HepG2 (cell line): ENCODE measurements around the gene AGT. TPM values are rescaled to one million over a fixed set of nuclear protein-coding genes. Genes with fewer than 3 reads are reported as not detected.
A peak's percentile ranks its signal among the peaks of the same experiment; 100 is the strongest.

Experiments
- ARHGAP35 ChIP-seq: sonication (generic); formaldehyde crosslinking; IDR thresholded peaks from 2 replicates; pipeline ENCODE4 v1.9.0; 2022; ENCODE audit warnings: mild to moderate bottlenecking, inconsistent platforms, moderate library complexity, missing genetic modification reagents, borderline replicate concordance
- MED13 ChIP-seq: sonication (generic); formaldehyde crosslinking; IDR thresholded peaks from 2 replicates; pipeline ENCODE4 v1.5.0; 2020; ENCODE audit warnings: missing genetic modification reagents
- MED8 ChIP-seq: sonication (generic); formaldehyde crosslinking; IDR thresholded peaks from 2 replicates; pipeline ENCODE4 v1.8.1; 2023; ENCODE audit warnings: mild to moderate bottlenecking, missing genetic modification reagents; ENCODE audit not compliant: insufficient replicate concordance
- SETDB1 ChIP-seq: sonication (generic); formaldehyde crosslinking; IDR thresholded peaks from 2 replicates; pipeline ENCODE4 v1.5.1; 2020; ENCODE audit warnings: missing genetic modification reagents, mild to moderate bottlenecking, borderline replicate concordance
- TAF15 ChIP-seq: fragments of 200-400 bp; formaldehyde crosslinking; IDR thresholded peaks from one replicate; pipeline ENCODE4 v1.6.1; 2018; ENCODE audit warnings: mild to moderate bottlenecking, low read depth, low read length; ENCODE audit not compliant: poor library complexity, severe bottlenecking
- TCF12 ChIP-seq, 2 experiments: fragments of 450-650 bp in 1 of 2; sonication (generic) in 1 of 2; formaldehyde crosslinking in 1 of 2; IDR thresholded peaks; 2 replicates each; pipeline versions ENCODE4 v1.6.1 to v1.8.0; 2017 to 2022; ENCODE audit warnings: antibody characterized with exemption in 1 of 2, mild to moderate bottlenecking in 1 of 2, missing genetic modification reagents in 1 of 2, moderate library complexity in 1 of 2
- ZBTB8A ChIP-seq: sonication (generic); formaldehyde crosslinking; IDR thresholded peaks from 2 replicates; pipeline ENCODE4 v1.4.0; 2020; ENCODE audit warnings: mild to moderate bottlenecking, low read depth, missing genetic modification reagents, borderline replicate concordance
- ZFP37 ChIP-seq: sonication (generic); formaldehyde crosslinking; IDR thresholded peaks from 2 replicates; pipeline ENCODE4 v1.4.0; 2020; ENCODE audit warnings: missing genetic modification reagents, borderline replicate concordance
- ZNF280D ChIP-seq: sonication (generic); formaldehyde crosslinking; IDR thresholded peaks from 2 replicates; pipeline ENCODE4 v1.5.1; 2020; ENCODE audit warnings: mild to moderate bottlenecking, missing genetic modification reagents
- ZNF3 ChIP-seq: IDR thresholded peaks from 2 replicates; pipeline ENCODE4 v1.7.0; 2017; ENCODE audit warnings: inconsistent platforms
- ZNF660 ChIP-seq: sonication (generic); formaldehyde crosslinking; IDR thresholded peaks from 2 replicates; pipeline ENCODE4 v1.5.1; 2020; ENCODE audit warnings: mild to moderate bottlenecking, low read depth, missing genetic modification reagents, borderline replicate concordance
- ZSCAN12 ChIP-seq: sonication (generic); formaldehyde crosslinking; IDR thresholded peaks from 2 replicates; pipeline ENCODE4 v1.9.0; 2021; ENCODE audit warnings: mild to moderate bottlenecking, missing genetic modification reagents
- polyA plus RNA-seq, 8 experiments: library from polyadenylated mRNA; depleted of rRNA in 3 of 8; stranded (reverse) in 7 of 8; unstranded in 1 of 8; fragments of >200 nt; fragmentation: Illumina TruSeq in 4 of 8; extraction: Trizol in 4 of 8; gene quantifications; 2 replicates each; pipeline versions ENCODE4 v1.2.1 to v1.2.3, GENCODE V29; 2011 to 2016; ENCODE audit warnings: low read depth in 4 of 8, missing spikeins in 1 of 8, mixed read lengths in 1 of 8; ENCODE audit not compliant: insufficient read depth in 1 of 8
- total RNA-seq, 5 experiments: library from RNA; depleted of rRNA; stranded (reverse); fragments of >200 nt; fragmentation: Illumina TruSeq; extraction: Trizol; gene quantifications; 2 replicates each; pipeline ENCODE4 v1.2.3, GENCODE V29; 2016; ENCODE audit warnings: low read depth in 1 of 5
- TF ChIP-seq, protein P1 (sequence below): sonication (generic); formaldehyde crosslinking; IDR thresholded peaks from 2 replicates; pipeline ENCODE4 v1.5.1; 2020; ENCODE audit warnings: missing genetic modification reagents, mild to moderate bottlenecking, borderline replicate concordance
- TF ChIP-seq, protein P2 (sequence below): sonication (generic); formaldehyde crosslinking; IDR thresholded peaks from 2 replicates; pipeline ENCODE4 v1.5.0; 2020; ENCODE audit warnings: mild to moderate bottlenecking, missing genetic modification reagents

The AGT gene
- total and polyA plus RNA-seq, 2 of the 13 experiments (the other 11 are each of a cell fraction or from before 2014, with no cell fraction given): 892 to 2,071 TPM

DNA sequence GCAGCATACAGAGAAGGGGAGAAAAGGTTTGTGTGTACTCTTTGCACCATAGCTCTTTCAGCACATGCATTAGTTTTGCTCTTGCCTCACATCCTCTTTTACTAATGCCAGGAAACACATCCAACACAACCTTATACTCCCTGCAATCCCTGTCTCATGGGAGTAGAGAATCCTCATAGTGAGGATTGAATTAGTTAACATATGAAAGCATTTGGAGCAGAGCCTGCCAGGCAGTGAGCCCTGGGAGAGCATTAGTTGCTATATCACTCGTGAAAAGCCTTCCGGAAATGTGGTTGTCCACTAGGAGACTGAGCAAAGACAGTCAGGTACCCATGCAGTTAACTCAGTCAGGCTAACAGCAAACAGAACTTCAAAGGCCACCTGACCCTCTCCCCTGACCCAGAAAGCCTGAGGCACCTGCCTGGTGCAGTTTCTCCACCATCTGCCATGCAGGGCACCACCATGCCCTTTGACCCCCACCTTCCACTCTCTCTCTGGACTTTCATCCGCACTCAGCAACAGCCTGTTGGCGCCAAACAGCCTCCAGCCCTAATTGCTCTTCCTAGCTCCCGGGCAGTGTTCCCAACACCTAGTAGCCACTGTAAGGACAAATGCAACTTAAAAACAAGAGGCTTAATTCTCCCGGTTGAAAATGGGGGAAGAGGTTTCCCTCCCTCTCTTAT lies 14.9 kb upstream of the AGT start (continued):
- TF ChIP-seq, protein P1, sequence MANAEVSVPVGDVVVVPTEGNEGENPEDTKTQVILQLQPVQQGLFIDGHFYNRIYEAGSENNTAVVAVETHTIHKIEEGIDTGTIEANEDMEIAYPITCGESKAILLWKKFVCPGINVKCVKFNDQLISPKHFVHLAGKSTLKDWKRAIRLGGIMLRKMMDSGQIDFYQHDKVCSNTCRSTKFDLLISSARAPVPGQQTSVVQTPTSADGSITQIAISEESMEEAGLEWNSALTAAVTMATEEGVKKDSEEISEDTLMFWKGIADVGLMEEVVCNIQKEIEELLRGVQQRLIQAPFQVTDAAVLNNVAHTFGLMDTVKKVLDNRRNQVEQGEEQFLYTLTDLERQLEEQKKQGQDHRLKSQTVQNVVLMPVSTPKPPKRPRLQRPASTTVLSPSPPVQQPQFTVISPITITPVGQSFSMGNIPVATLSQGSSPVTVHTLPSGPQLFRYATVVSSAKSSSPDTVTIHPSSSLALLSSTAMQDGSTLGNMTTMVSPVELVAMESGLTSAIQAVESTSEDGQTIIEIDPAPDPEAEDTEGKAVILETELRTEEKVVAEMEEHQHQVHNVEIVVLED (CRISPR knock-in tag): peak; percentile 48; the same call in 1 of the 2 replicates
- TF ChIP-seq ZNF660 (CRISPR knock-in tag) (no peak), ZNF3 (CRISPR knock-in tag) (no peak; the same call in 1 of the 2 replicates), MED8 (peak; percentile 86), ZSCAN12 (CRISPR knock-in tag) (no peak), SETDB1 (no peak), MED13 (CRISPR knock-in tag) (peak; percentile 90), ARHGAP35 (CRISPR knock-in tag) (no peak; the same call in 1 of the 2 replicates), ZFP37 (CRISPR knock-in tag) (peak; percentile 85; the same call in 1 of the 2 replicates), TCF12 (IDR thresholded peaks at IDR 0.05) (no peak), TCF12 (CRISPR knock-in tag; IDR thresholded peaks at IDR 0.05) (peak; percentile 97), ZNF280D (CRISPR knock-in tag) (peak; percentile 86), ZBTB8A (CRISPR knock-in tag) (no peak), TAF15 (no peak)
- TF ChIP-seq, protein P2, sequence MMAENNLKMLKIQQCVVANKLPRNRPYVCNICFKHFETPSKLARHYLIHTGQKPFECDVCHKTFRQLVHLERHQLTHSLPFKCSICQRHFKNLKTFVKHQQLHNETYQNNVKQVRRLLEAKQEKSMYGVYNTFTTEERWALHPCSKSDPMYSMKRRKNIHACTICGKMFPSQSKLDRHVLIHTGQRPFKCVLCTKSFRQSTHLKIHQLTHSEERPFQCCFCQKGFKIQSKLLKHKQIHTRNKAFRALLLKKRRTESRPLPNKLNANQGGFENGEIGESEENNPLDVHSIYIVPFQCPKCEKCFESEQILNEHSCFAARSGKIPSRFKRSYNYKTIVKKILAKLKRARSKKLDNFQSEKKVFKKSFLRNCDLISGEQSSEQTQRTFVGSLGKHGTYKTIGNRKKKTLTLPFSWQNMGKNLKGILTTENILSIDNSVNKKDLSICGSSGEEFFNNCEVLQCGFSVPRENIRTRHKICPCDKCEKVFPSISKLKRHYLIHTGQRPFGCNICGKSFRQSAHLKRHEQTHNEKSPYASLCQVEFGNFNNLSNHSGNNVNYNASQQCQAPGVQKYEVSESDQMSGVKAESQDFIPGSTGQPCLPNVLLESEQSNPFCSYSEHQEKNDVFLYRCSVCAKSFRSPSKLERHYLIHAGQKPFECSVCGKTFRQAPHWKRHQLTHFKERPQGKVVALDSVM (CRISPR knock-in tag): 0 out of 2 replicates have a peak, but pooled peaks have one; percentile 22
